ENCODE results near the gene BUD23.
"Not testable (repeated sequence)": the region's sequence is repeated elsewhere in the genome, so short reads cannot be mapped to it uniquely, and the experiment has no call there.

The BUD23 gene

GRCh38 chr7:73668886-73669230 is 14.5 kb upstream of the BUD23 start:
- no peak for DNase-seq

GRCh38 chr7:73669288-73669701 is 14.1 kb upstream of the BUD23 start:
- DNase-seq = no peak

GRCh38 chr7:73669858-73670385 is 13.5 kb upstream of the BUD23 start:
- no peak for DNase-seq

- no peak for DNase-seq
Measured at GRCh38 chr7:73671322-73671661, 12.1 kb upstream of the BUD23 start.

- no peak for DNase-seq
Measured at GRCh38 chr7:73671857-73672445, 11.4 kb upstream of the BUD23 start.

GRCh38 chr7:73674468-73675124 is 8.8 kb upstream of the BUD23 start:
- DNase-seq = no peak

GRCh38 chr7:73676062-73676461 is 7.3 kb upstream of the BUD23 start:
- not testable (repeated sequence) for DNase-seq

GRCh38 chr7:73678862-73679261 is 4.5 kb upstream of the BUD23 start:
- DNase-seq = no peak

- DNase-seq = no peak
Measured at GRCh38 chr7:73679709-73680108, 3.7 kb upstream of the BUD23 start.

GRCh38 chr7:73680501-73680900 is 2.9 kb upstream of the BUD23 start:
- no peak for DNase-seq

GRCh38 chr7:73681031-73681430 is 2.4 kb upstream of the BUD23 start:
- DNase-seq = no peak

GRCh38 chr7:73682745-73683055 is 697 bp upstream of the BUD23 start:
- DNase-seq = no peak

GRCh38 chr7:73683788-73684693 is 644 bp downstream of the BUD23 start:
- peak in 1 of 2 donors; percentile 31 for DNase-seq

- no peak for DNase-seq
Measured at GRCh38 chr7:73685311-73685710, 1.9 kb downstream of the BUD23 start.

GRCh38 chr7:73688288-73688687 is 4.9 kb downstream of the BUD23 start:
- DNase-seq = no peak

- no peak for DNase-seq
Measured at GRCh38 chr7:73690646-73691045, 7.2 kb downstream of the BUD23 start.

GRCh38 chr7:73696372-73696771 is 13.0 kb downstream of the BUD23 start:
- DNase-seq = no peak

- no peak for DNase-seq
Measured at GRCh38 chr7:73698410-73698809, 15.0 kb downstream of the BUD23 start.

GRCh38 chr7:73699370-73700068 is 16.1 kb downstream of the BUD23 start:
- no peak for DNase-seq

- DNase-seq = no peak
Measured at GRCh38 chr7:73700069-73700423, 16.6 kb downstream of the BUD23 start.

GRCh38 chr7:73700581-73701134 is 17.3 kb downstream of the BUD23 start:
- DNase-seq = no peak

- peak; percentile 38 to 47 for DNase-seq
Measured at GRCh38 chr7:73701357-73701995, 18.1 kb downstream of the BUD23 start.

GRCh38 chr7:73702226-73702625 is 18.8 kb downstream of the BUD23 start:
- no peak for DNase-seq

Measured in stimulated activated CD4-positive, alpha-beta T cell treated with anti-CD3 and anti-CD28 coated beads, Interleukin-2, amount 100 ng/mL, for 24 hours (primary cell).